HK-2 (cell line): ENCODE data around the gene HOMER2.

Experiments used
- DNase-seq: peaks from one replicate; pipeline ENCODE4 v3.0.0-alpha.2; 2018; ENCODE audit not compliant: unreplicated experiment

HOMER2 gene

DNA sequence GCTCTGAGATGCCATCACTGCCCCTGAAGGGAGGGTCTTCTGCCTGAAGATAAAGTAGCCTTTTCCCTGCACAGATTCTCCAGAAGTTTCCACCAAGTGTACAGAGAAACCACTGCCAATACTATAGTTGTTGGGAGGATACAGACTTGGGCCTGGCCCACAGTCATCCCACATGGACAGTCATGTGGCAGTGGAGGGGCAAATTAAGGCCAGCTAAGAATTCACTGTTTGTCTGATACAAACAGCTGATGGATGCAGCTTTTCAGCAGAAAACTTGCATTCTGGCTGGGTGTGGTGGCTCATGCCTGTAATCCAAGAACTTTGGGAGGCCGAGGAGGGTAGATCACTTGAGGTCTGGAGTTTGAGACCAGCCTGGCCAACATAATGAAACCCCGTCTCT is 22.1 kb downstream of the HOMER2 start:
- DNase-seq = no peak

DNA sequence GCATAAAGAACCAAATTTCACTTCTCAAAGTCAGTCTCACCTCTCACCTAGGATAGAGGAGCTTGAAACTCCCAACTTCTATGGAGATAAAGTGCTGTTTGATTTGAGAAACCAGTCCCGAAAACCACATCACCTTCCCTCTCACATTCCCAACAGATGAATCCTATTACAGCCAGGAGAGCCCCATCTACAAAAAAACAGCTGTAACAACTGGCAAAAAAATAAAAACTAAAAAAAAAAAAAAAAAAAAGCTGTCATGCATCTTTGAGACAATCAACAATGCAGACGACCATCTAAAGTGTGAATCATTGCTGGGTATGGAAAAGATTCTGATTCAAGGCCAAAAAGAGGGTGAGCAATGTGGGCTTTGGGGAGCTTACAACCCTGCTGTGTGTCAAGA is 23.8 kb downstream of the HOMER2 start:
- no peak for DNase-seq

DNA sequence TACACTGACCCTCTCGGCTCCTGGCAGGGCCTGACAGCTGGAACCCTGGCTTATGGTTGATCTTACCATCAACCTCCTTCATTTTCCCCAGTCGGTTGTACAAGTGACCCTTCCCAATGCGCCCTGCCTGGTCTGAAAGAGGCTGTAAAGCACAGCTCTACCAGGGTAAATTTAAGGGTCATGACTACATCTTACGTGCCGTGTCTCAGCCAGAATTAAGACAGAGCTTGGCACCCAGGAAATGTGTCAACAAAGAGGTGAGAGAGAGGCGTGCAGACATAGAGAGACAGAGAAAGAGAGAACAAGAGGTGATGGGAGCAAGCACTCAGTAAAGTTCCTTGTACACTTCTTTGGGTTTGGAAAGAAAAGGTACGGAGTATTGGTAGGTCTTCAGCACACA is 28.8 kb downstream of the HOMER2 start:
- DNase-seq = no peak

DNA sequence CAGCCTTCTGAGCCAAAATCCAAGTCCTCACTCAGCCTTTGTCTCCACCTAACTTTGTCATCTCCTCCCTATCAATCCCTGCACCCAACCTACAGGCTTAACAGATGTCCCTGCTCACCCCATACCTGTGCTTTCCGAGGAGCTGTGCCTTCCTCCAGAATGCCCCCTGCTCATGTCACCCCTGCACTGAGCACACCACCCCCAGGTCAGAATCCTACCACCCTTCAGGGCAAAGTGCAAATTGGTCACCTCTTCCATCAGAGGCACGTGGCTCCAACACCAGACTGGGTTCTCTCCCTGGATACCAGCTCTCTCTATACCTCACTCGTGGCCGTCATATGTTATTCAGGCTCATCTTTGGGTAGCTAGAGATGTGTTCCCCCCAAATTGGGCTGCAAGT is 29.8 kb downstream of the HOMER2 start:
- DNase-seq = no peak

DNA sequence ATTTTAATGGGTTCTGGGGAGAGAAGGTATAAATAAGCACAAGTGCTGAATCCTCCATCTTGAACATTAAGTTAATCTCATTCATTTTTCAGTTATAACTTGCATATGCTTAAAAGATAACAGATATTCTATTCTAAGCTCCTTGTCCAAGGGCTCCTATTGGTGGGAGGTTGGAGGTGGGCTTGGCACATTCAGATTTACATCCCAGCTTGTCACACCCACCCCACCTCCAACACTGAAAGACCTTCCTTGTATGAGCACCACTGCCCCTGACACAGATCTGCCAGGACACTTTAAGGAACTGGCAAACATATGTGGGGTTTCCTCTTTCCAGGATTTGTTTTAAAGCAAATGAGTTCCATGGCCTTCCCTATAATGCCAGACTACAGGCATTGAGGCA is 30.6 kb downstream of the HOMER2 start:
- no peak for DNase-seq

DNA sequence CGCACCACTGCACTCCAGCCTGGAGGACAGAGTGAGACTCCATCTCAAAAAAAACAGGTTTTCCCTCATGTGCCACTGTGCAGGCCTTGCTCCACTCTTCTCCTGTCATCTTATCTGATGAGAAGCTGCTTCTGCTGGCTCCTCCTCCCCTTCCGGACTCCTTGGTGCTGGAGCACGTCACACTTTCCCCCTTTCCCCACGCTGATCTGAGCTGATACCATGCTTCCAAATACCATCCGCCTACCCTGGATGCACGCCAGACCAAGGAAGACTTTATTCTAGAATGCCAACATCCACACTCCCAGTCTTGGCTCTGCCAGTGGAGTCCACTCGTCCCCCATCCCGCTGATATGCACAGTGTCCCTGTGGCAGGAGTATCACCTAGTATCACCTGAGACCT is 31.3 kb downstream of the HOMER2 start:
- DNase-seq = no peak

DNA sequence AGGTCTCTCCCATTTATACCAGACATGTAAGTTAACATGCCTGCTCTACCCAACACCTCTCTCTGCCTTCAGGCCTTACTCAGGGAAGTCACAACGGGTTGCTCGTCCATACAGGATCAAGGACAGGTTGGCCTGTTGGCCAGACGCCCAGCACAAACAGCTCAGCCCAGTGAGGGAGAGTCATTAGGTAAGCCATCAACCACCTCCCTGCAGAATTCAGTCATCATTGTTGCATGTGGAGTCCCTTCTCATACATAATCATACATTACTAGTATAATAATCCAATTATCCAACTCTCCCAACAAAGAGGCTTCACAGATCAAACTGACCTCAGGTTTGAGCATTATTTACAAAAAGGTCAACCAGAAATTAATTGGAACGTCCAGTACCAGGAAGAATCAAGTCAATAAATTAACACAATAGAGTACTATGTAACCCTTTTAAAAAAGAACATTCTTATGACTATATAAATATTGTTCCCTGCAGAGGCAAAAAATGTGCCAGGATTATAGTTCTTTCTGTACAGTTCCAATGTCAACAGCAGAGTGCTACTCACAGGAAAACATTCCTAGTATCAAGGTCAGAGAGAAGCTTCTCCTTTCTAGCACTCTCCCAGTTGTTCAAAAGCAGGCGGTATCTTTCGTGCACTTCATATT is 33.2 kb downstream of the HOMER2 start:
- no peak for DNase-seq

DNA sequence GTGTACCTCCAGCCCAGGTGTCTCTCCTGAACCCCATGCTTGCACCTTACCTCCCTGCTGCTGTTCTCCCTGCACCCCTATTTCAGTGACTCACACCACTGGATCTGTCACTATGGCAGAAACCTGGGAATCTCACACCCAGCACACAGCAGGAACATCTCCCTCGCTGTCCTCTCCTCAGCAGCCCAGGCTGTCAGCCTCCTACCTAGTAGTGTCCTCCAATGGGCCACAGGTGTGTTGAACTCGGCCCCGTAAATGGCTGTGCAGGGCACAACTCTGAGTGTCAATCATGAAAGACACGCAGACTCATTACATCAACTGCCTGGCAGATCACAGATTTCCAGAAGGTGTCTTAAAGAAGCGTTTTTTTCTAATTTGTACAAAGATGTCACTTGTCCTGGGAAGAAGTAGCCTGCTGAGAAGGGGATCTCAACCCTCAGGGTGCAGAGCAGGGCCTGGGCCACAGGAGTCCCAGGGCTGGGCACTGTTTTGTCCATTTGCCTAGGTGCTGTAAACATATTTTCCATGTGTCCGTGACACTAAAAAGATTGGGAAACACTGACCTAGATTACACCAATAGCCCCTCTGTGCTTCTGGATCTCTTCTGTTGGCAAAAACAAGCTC is 33.8 kb downstream of the HOMER2 start:
- no peak for DNase-seq

DNA sequence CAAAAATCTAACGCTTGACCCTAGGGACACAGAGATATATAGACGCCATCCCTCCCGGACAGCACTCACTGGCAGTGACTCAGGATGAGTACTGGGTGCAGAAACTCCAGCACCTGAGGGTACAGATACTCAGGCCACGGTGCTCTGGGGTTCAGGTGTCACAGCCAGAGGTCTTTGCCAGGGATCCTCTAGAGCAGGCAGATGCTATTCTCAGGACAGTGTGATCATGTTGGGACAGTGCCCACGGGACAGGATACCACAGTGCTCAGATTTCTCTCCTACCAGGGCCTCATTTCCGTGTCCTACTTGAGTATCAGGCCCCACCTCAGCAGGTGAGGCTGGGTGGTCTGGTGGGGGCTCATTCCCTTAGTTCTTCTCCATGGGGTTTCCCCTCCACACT is 34.4 kb downstream of the HOMER2 start:
- no peak for DNase-seq

DNA sequence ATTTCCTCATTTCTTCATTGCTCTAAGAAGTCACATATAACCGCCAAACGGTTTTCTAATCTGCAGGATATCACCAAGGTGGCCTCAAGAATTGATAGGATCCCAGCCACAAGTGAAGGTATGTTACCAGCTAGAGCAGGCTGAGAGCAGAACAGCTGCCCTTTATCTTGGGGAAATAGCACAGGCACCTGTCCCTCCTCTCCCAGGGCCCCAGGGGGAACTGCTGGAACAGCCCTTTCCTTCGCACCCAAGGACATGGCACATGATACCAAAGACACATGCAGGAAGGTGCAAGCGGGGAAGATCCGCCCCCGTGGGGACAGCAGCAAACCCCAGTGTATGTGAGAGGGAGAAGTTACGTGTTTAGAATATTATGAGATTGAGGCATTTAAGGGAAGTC is 35.3 kb downstream of the HOMER2 start:
- no peak for DNase-seq

DNA sequence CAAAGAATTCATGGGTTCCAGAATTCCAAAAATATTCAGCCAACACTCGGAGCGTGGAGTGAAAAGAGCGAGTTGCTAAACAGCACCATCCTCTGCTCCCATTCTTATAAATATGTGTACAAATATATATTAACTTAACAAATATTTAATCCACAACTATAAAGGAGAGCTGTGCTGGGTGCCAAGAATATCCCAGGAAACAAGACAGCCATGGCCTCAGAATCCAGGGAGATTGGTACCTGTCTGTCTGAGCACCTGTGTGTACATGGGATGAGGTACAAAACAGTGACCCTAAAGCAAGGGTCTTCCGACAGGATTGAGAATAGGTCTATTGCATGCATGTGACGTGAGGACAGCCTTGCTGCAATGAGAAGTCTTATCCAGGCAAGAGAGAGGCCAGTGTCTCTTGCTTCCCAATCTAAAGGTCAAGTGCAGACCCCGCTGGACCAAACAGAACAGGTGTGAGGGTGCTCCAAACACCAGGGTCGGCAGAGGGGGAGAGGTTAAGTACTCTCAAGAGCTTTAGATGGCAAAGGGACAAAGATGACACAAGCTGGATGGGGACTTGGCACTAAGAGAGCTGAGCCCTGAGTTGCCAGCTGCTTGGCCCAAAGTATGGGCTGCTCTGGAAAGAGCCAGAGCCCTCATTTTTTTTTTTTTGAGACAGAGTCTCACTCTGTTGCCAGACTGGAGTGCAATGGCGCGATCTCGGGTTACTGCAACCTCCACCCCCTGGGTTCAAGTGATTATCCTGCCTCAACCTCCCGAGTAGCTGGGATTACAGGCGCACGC is 36.2 kb downstream of the HOMER2 start:
- no peak for DNase-seq

DNA sequence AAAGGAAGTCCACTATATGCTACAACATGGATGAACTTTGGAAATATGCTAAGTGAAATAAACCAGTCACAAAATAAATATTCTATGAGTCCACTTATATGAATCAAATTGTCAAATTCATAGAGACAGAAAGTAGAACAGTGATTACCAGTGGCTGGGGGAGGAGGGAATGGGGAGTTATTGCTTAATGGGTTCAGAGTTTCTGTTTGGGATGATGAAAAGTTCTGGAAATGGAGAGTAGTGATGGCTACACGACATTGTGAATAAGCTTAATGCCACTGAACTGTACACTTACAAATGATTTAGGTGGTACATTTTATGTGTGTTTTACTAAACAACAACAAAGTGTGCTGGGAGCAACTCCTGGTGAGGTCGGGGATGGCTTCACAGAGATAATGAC is 38.1 kb downstream of the HOMER2 start:
- DNase-seq = no peak

DNA sequence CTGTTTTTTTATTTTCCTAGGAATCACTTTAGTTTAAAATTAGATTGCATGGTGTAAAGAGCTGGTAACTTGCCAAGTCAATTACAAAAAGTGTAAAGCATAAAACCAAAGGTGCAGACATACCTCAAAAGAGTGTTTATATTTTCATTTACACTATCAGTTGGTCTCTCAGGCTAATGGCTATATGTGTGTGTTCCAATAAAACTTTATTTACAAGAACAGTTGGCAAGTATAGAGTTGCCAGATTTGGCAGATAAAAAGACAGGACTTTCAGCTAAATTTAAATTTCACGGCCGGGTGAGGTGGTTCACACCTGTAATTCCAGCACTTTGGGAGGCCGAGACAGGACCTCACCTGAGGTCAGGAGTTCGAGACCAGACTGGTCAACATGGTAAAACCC is 41.1 kb downstream of the HOMER2 start:
- no peak for DNase-seq

DNA sequence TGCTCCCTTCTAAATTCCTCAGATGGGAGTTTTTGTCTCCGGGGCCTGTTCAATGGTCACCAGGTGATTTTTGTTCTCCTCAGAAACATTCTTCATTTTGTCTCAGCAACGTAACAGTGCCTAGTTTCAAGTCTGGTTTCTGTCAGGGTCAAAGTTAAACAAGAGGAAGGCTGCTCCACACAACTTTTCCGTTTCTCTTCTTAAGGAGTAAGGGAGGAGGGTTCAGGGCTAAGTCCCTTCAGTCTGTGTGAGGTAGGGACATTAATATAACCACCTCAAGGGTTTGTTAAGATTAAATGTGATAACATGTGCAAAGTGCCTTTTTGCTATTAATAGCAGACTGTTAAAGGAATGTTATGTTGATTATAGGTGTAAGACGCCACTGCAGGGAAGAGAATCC is 41.8 kb downstream of the HOMER2 start:
- no peak for DNase-seq

DNA sequence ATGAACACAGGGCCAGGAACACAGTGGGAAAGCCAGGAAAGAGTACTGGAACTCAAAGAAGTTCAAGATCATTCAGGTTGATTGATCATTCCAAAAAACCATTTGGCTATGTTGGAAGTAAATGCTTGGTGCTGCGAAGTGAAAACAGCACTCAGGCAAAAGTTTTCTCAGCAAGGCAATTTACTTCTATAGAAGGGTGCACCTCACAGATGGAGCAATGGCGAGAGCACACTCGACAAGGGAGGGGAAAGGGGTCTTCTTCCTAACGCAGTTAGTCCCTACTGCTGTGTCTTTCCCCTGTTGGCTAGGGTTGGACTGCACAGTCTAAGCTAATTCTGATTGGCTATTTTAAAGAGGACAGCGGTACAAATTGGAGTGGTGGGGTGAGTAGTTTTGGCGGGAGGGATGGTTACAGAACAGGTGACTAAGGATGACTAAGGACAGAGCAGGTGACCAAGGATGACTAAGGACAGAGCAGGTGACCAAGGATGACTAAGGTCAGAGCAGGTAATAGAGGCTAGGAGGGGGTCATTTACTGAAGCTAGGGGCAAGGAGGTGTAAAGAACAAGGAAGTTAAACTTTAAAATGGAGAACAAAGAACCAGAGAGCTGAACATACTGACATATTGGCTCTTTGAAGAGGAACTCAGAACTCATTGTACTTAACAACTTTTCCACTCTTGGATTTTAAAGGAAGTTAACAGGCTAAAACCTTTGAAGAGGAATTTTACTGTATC is 43.3 kb downstream of the HOMER2 start:
- DNase-seq = no peak

DNA sequence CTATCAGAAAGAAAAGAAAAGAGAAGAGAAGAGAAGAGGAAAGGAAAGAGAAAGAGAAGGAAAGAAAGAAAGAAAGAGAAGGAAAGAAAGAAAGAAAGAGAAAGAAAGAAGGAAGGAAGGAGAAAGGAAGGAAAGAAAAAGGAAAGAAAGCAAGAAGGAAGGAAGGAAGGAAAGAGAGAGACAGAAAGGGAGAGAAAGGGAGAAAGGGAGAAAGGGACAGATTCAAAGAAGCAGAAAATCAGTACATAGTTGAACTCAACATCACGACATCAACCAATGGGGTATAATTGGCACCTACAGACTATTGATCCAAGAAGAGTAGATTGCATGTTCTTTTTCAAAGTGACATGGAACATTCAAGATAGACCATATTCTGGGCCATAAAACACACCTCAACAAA is 45.2 kb downstream of the HOMER2 start:
- no peak for DNase-seq

DNA sequence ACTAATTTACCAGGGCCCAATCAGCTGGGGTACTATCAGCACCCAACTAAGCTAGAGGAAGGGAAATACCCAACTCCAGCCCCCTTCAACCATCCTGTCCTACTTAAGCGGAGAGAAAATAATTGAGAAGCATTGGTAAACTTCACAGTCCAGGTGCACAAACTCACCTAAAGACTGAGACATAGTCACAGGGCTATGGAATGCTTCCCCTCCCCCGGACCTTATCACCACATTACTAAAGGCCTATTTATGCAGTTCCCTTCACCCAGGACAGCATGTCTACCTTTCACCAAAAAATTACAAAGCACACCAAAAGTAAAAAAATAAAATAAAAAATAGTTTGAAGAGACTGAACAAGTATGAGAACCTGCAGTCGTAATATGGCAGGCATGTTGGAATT is 47.9 kb downstream of the HOMER2 start:
- no peak for DNase-seq

DNA sequence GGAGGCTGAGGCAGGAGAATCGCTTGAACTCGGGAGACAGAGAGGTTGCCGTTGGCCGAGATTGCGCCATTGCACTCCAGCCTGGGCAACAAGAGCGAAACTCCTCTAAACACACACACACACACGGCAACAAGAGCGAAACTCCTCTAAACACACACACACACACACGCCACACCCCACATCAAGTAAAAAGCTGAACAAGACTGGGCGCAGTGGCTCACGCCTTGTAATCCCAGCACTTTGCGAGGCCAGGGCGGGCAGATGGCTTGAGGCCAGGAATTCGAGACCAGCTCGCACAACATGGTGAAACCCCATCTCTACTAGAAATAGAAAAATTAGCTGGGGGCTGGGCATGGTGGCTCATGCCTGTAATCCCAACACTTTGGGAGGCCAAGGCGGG is 49.0 kb downstream of the HOMER2 start:
- DNase-seq = no peak

DNA sequence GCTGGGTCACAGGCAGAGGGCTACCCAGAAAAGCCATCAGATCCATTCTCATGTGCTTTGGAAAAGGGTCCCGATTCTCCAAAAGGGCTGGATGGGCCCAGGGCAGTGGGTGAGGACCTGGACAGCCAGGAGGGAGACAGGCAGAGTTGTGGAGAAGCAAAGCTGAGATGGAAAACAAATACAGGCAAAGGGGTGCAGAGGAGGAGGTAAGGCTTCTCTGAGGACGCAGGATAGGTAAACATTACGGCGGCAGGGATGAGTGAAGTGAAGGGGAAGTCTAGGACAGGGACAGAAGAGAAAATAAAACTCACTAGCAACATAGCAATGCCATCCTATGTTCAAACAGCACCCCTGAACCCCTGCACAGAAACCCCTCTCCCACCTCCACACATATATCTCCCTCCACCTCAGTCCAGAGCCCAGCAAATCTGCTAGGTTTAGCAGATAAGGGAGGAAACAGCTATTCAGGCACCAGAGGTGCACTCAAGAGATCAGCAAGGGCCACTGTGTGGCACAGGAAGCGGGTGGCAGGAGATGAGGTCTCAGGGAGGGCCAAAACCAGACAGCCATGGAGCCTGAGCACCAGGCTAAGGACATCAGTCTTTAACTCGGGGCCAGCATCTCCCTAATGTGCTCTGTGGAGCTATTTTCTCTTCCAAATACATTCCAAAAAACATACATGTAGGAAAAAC is 51.3 kb downstream of the HOMER2 start:
- DNase-seq = no peak

DNA sequence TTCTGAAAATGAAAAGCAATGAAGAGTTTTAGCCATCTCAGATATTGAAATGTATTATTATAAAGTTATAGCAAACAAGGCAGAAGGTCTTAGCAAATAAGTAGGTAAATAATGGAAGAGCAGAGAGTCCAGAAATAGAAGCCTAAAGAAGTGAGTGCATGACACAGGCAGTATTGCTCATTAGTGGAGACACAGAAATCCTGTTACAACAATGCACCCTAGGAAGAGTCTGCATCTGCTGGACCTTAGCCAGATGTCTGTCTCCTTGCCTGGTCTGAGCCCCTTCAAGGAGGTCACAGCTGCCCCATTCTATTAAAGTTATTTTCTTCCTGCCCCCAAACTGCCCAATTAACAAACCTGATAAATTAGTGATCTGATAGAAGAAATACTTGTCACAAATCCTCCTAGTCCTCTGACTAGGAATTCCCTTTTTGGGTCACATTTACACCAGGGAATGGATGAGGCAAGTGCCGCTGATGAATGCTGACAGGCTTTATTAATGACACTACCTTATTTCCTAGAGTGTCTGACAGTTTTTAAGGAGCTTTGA is 51.9 kb downstream of the HOMER2 start:
- DNase-seq = no peak

DNA sequence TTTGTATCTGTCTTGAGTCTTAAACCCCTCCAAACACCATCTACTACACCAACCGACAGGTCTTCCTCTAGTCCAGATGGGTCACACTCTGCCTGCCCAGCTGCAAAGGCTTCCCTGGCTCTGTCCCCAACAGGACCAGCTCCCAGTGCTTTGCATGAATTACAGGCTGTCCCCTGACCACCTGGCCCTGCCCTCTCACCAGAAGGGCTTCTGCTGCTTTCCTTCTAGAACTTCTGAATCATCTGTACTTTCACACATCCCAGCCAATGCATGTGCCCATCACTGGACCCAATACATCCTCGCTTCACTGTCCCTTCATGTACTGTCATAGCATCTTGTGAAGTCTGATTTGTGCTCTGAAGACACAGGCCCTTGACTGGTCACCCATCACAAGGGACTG is 53.6 kb downstream of the HOMER2 start:
- no peak for DNase-seq

DNA sequence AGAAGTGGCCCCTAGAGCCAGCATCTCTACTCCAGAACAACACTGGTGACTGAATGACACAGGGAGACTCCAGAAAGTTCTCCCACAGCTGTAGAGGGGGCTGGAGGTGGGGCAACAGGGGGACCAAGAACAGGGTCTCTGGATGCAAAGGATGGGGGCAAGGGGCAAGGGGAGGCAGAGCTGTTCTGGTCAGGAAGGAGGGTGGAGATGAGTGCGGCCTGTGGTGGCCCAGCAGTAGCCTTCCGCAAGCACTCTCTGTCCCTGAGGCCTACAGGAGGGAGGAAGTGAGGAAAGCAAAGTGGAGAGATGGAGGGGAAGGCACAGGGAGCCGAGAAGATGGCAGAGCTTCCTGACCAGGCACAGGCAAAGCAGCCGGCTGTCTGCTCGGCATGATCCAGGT is 56.5 kb downstream of the HOMER2 start:
- DNase-seq = no peak
